IMR-90 (cell line): ENCODE results near the gene GRM8. TPM values are rescaled to one million over a fixed set of nuclear protein-coding genes. Genes with fewer than 3 reads are reported as not detected.

Experiments
- ATAC-seq: fragments of 200-7000 bp; cut with Tn5 transposase; 2 replicates; pipeline ENCODE4 v1.9.1; 2020; ENCODE audit warnings: low read depth, mild to moderate bottlenecking, moderate library complexity
- BruUV-seq: library from RNA; stranded (reverse); fragments of 400-500 nt; replicated peaks from 2 replicates; lab custom pipeline; 2021; lab: Mats Ljungman, UMichigan
- CTCF ChIA-PET: fragments of 300-600 bp; formaldehyde crosslinking; extraction: SDS; loops from one replicate; lab custom pipeline; 2021; ENCODE audit warnings: antibody characterized with exemption; lab: Yijun Ruan, JAX
- POLR2A ChIA-PET: fragments of 300-600 bp; sonication (Branson Sonifier 250); formaldehyde crosslinking; loops from one replicate; lab custom pipeline; 2022; ENCODE audit warnings: antibody characterized with exemption; ENCODE audit not compliant: unreplicated experiment; lab: Charles Lee
- DNase-seq: peaks from one replicate; pipeline ENCODE4 v3.0.0; 2013
- H2AFZ ChIP-seq: replicated peaks from 2 replicates; pipeline ENCODE3; 2013; ENCODE audit warnings: low read length, mild to moderate bottlenecking; ENCODE audit not compliant: poor library complexity
- H2AK5ac ChIP-seq: 2 replicates; pipeline ENCODE4 v1.6.1; 2013; ENCODE audit warnings: low read depth, low read length, inconsistent platforms
- H2AK9ac ChIP-seq: replicated peaks from 2 replicates; pipeline ENCODE3; 2013; ENCODE audit warnings: mild to moderate bottlenecking, low read depth, low read length, moderate library complexity; ENCODE audit not compliant: poor library complexity
- H2BK120ac ChIP-seq: 2 replicates; pipeline ENCODE4 v1.6.1; 2013; ENCODE audit warnings: low read depth, low read length, inconsistent platforms
- H2BK15ac ChIP-seq: 3 replicates; pipeline ENCODE4 v1.6.1; 2013; ENCODE audit warnings: low read depth, low read length, inconsistent platforms
- H2BK20ac ChIP-seq: 2 replicates; pipeline ENCODE4 v1.6.1; 2013; ENCODE audit warnings: low read depth, mild to moderate bottlenecking, inconsistent platforms, low read length, moderate library complexity
- H2BK5ac ChIP-seq: 2 replicates; pipeline ENCODE4 v1.6.1; 2013; ENCODE audit warnings: mild to moderate bottlenecking, low read depth, low read length, inconsistent platforms; ENCODE audit not compliant: poor library complexity, severe bottlenecking
- H3K14ac ChIP-seq: replicated peaks from 2 replicates; pipeline ENCODE4 v1.6.1; 2013; ENCODE audit warnings: low read depth, low read length, inconsistent platforms
- H3K18ac ChIP-seq: 2 replicates; pipeline ENCODE4 v1.6.1; 2013; ENCODE audit warnings: low read depth, low read length, control low read depth
- H3K23ac ChIP-seq: 2 replicates; pipeline ENCODE4 v1.6.1; 2013; ENCODE audit warnings: low read depth, low read length, inconsistent platforms
- H3K27ac ChIP-seq: 2 replicates; pipeline ENCODE4 v1.5.1; 2013; ENCODE audit warnings: mild to moderate bottlenecking, control low read depth, low read length; ENCODE audit not compliant: insufficient read depth
- H3K27me3 ChIP-seq: 2 replicates; pipeline ENCODE4 v1.6.1; 2013; ENCODE audit warnings: low read length; ENCODE audit not compliant: control insufficient read depth, insufficient read depth
- H3K36me3 ChIP-seq: 2 replicates; pipeline ENCODE4 v1.6.1; 2013; ENCODE audit warnings: low read length, mixed read lengths; ENCODE audit not compliant: control insufficient read depth, insufficient read depth
- H3K4ac ChIP-seq: 2 replicates; pipeline ENCODE4 v1.6.1; 2013; ENCODE audit warnings: low read depth, low read length, inconsistent platforms
- H3K4me1 ChIP-seq: 2 replicates; pipeline ENCODE4 v1.6.1; 2013; ENCODE audit warnings: low read length, mixed read lengths; ENCODE audit not compliant: control insufficient read depth, insufficient read depth
- H3K4me2 ChIP-seq: 2 replicates; pipeline ENCODE4 v1.6.1; 2013; ENCODE audit warnings: low read depth, mild to moderate bottlenecking, control low read depth, low read length, moderate library complexity
- H3K4me3 ChIP-seq: 2 replicates; pipeline ENCODE4 v1.5.1; 2013; ENCODE audit warnings: low read depth, mild to moderate bottlenecking, control low read depth, low read length, moderate library complexity; ENCODE audit not compliant: insufficient read depth
- H3K56ac ChIP-seq: 2 replicates; pipeline ENCODE4 v1.6.1; 2013; ENCODE audit warnings: low read length, inconsistent platforms; ENCODE audit not compliant: insufficient read depth; ENCODE audit errors: extremely low read depth
- H3K79me1 ChIP-seq, 2 experiments: 2 replicates each; pipeline ENCODE4 v1.6.1; 2013; ENCODE audit warnings: low read length in 2 of 2, inconsistent platforms in 1 of 2, low read depth in 1 of 2
- H3K9ac ChIP-seq: 2 replicates; pipeline ENCODE4 v1.6.1; 2013; ENCODE audit warnings: low read depth, low read length, control low read depth
- H3K9me1 ChIP-seq: 2 replicates; pipeline ENCODE4 v1.6.1; 2013; ENCODE audit warnings: low read length, inconsistent platforms; ENCODE audit not compliant: insufficient read depth
- H3K9me3 ChIP-seq: 2 replicates; pipeline ENCODE4 v1.6.1; 2013; ENCODE audit warnings: low read length; ENCODE audit not compliant: control insufficient read depth, insufficient read depth
- H4K20me1 ChIP-seq: 2 replicates; pipeline ENCODE4 v1.6.1; 2013; ENCODE audit warnings: low read length, inconsistent platforms; ENCODE audit not compliant: insufficient read depth
- H4K5ac ChIP-seq: 2 replicates; pipeline ENCODE4 v1.6.1; 2013; ENCODE audit warnings: mild to moderate bottlenecking, low read depth, low read length, control low read depth
- H4K8ac ChIP-seq, 2 experiments: 2 replicates each; pipeline ENCODE4 v1.6.1; 2013; ENCODE audit warnings: low read depth in 2 of 2, low read length in 2 of 2, control low read depth in 1 of 2, inconsistent platforms in 1 of 2
- H4K91ac ChIP-seq: 2 replicates; pipeline ENCODE4 v1.6.1; 2013; ENCODE audit warnings: low read depth, low read length, inconsistent platforms; ENCODE audit not compliant: insufficient read depth
- BHLHE40 ChIP-seq: fragments of 150-350 bp; IDR thresholded peaks from 2 replicates; pipeline ENCODE4 v1.6.1; 2016; ENCODE audit warnings: mild to moderate bottlenecking, low read depth, low read length
- CEBPB ChIP-seq: IDR thresholded peaks from 2 replicates; pipeline ENCODE4 v1.6.1; 2012; ENCODE audit warnings: low read depth, low read length, improper control_type of control experiment
- CHD1 ChIP-seq: IDR thresholded peaks from 2 replicates; pipeline ENCODE4 v1.6.1; 2012; ENCODE audit warnings: low read depth, low read length, improper control_type of control experiment
- ELK1 ChIP-seq: fragments of 150-350 bp; IDR thresholded peaks from 2 replicates; pipeline ENCODE4 v1.6.1; 2016; ENCODE audit warnings: low read depth, mild to moderate bottlenecking, low read length, moderate library complexity, borderline replicate concordance
- MAFK ChIP-seq: IDR thresholded peaks from 2 replicates; pipeline ENCODE4 v1.6.1; 2012; ENCODE audit warnings: low read depth, low read length, improper control_type of control experiment
- MAZ ChIP-seq: IDR thresholded peaks from 2 replicates; pipeline ENCODE4 v1.6.1; 2012; ENCODE audit warnings: low read depth, mild to moderate bottlenecking, low read length, improper control_type of control experiment, moderate library complexity, borderline replicate concordance
- MXI1 ChIP-seq: IDR thresholded peaks from 2 replicates; pipeline ENCODE4 v1.6.1; 2012; ENCODE audit warnings: low read depth, mild to moderate bottlenecking, low read length, moderate library complexity, borderline replicate concordance
- NFE2L2 ChIP-seq: fragments of 150-350 bp; IDR thresholded peaks from 2 replicates; pipeline ENCODE4 v1.6.1; 2016; ENCODE audit warnings: low read depth, mild to moderate bottlenecking, low read length
- POLR2A ChIP-seq: IDR thresholded peaks from 2 replicates; pipeline ENCODE4 v1.6.1; 2012; ENCODE audit warnings: mild to moderate bottlenecking, low read depth, low read length
- RAD21 ChIP-seq: IDR thresholded peaks from 2 replicates; pipeline ENCODE4 v1.6.1; 2012; ENCODE audit warnings: low read length, improper control_type of control experiment
- RCOR1 ChIP-seq: IDR thresholded peaks from 2 replicates; pipeline ENCODE4 v1.6.1; 2012; ENCODE audit warnings: mild to moderate bottlenecking, low read length, improper control_type of control experiment; ENCODE audit not compliant: insufficient replicate concordance
- RFX5 ChIP-seq: IDR thresholded peaks from 2 replicates; pipeline ENCODE4 v1.8.0; 2012; ENCODE audit warnings: low read depth, mild to moderate bottlenecking, low read length, moderate library complexity
- SMC3 ChIP-seq: fragments of 150-350 bp; IDR thresholded peaks from 2 replicates; pipeline ENCODE4 v1.6.1; 2016; ENCODE audit warnings: low read depth, mild to moderate bottlenecking, antibody characterized with exemption, low read length, moderate library complexity
- WGBS, 2 experiments: methylation state at CpG; one replicate each; pipeline versions ENCODE4 v1.1.5 to v1.1.7; 2013; ENCODE audit warnings: missing lambda C conversion rate in 2 of 2; ENCODE audit not compliant: insufficient read length in 1 of 2; ENCODE audit errors: extremely low coverage in 2 of 2; 5-methylcytosine and 5-hydroxymethylcytosine counted together
- dilution Hi-C: fragments of 300-500 bp; cut with HindIII; formaldehyde crosslinking; loops from one replicate; pipeline ENCODE4 v1.14.3; 2018; ENCODE audit warnings: low sequenced_read_pairs; ENCODE audit not compliant: unreplicated experiment
- in situ Hi-C: fragments of 300-500 bp; cut with MboI; formaldehyde crosslinking; loops from 3 replicates; pipeline ENCODE4 v1.14.3; 2019; ENCODE audit warnings: low sequenced_read_pairs, inconsistent platforms, mixed read lengths
- intact Hi-C: fragments of 100-400 bp; cut with micrococcal nuclease; formaldehyde crosslinking; loops from 2 replicates; pipeline ENCODE4 v1.10.0; 2022
- polyA plus RNA-seq, 3 experiments: library from polyadenylated mRNA; depleted of rRNA; stranded (reverse); fragments of >200 nt; gene quantifications; 2 replicates each; pipeline ENCODE4 v1.2.3, GENCODE V29; 2012; ENCODE audit warnings: low replicate concordance in 1 of 3
- total RNA-seq: library from RNA; depleted of rRNA; stranded (reverse); fragments of >200 nt; gene quantifications from 2 replicates; pipeline ENCODE4 v1.2.3, GENCODE V29; 2012
- TF ChIP-seq, protein P1 (sequence below): fragments of 150-350 bp; IDR thresholded peaks from 2 replicates; pipeline ENCODE4 v1.6.1; 2017; ENCODE audit warnings: mild to moderate bottlenecking, antibody characterized with exemption, low read length, low read depth

GRM8 gene
- total and polyA plus RNA-seq, 2 of the 4 experiments (the other 2 are of a cell fraction), result not detected

DNA sequence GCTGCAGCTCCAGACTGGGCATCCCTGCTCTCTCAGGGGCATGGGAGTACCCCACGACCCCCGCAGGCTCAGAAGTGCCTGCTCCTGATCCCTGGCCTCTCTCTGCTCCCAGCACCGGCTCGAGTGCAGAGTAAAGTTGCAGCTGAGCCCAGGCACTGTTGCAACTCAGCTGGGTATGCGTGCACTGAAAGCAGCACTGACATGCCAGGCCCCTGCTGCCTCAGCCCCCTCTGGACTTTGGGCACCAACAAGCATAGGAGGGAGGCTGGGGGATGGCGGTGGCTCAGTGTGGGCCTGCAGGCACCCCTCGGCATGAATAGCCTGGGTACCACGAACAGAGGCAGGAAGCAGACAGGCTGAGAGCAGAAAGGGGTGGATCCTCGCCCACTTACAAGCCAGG lies 295.3 kb downstream of the GRM8 start:
- no peaks in the 10 kb centered on the region for H4K20me1 ChIP-seq
- in situ Hi-C loops (no loop called here), intact Hi-C loops (no loop called here), dilution Hi-C loops (no loop called here)
- H2BK15ac ChIP-seq, result no peak overlapping the region
- no peak overlapping the region for H3K4me3 ChIP-seq
- no peak overlapping the region for H3K4me2 ChIP-seq
- no peak overlapping the region for H3K18ac ChIP-seq
- WGBS, 2 experiments, result no CpG with 5 or more reads among the region's 9 CpGs
- H2BK5ac ChIP-seq, result no peak overlapping the region
- no peaks in the 10 kb centered on the region for H3K79me1 ChIP-seq
- H3K36me3 ChIP-seq, result no peaks in the 10 kb centered on the region
- CTCF ChIA-PET, result no interaction called here
- no peak overlapping the region for H2BK20ac ChIP-seq
- H3K27me3 ChIP-seq, result no peaks in the 10 kb centered on the region
- no peak overlapping the region for H3K23ac ChIP-seq
- no peak overlapping the region for H3K27ac ChIP-seq
- peaks cover 13% of the 10 kb centered on the region for H3K9me3 ChIP-seq
- H3K4me1 ChIP-seq, result no peaks in the 10 kb centered on the region
- TF ChIP-seq RCOR1 (no peak), ELK1 (no peak), CHD1 (no peak), NFE2L2 (no peak), BHLHE40 (no peak), MAZ (no peak), CEBPB (no peak), SMC3 (no peak), RAD21 (no peak), MAFK (no peak), POLR2A (no peak), MXI1 (no peak), RFX5 (no peak)
- TF ChIP-seq, protein P1, sequence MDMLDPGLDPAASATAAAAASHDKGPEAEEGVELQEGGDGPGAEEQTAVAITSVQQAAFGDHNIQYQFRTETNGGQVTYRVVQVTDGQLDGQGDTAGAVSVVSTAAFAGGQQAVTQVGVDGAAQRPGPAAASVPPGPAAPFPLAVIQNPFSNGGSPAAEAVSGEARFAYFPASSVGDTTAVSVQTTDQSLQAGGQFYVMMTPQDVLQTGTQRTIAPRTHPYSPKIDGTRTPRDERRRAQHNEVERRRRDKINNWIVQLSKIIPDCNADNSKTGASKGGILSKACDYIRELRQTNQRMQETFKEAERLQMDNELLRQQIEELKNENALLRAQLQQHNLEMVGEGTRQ, result no peak
- no peak overlapping the region for H2AK9ac ChIP-seq
- H2AFZ ChIP-seq, result no peak overlapping the region
- POLR2A ChIA-PET, result no interaction called here
- no peak overlapping the region for H4K91ac ChIP-seq
- no peaks in the 10 kb centered on the region for H3K9me1 ChIP-seq
- no peak overlapping the region for H3K4ac ChIP-seq
- H2AK5ac ChIP-seq, result no peak overlapping the region
- H3K14ac ChIP-seq, result no peak overlapping the region
- no peak for ATAC-seq
- no TSS peak for BruUV-seq
- no peak overlapping the region for H4K5ac ChIP-seq
- H2BK120ac ChIP-seq, result no peak overlapping the region
- no peak overlapping the region for H3K9ac ChIP-seq
- no peak for DNase-seq
- H3K56ac ChIP-seq, result no peak overlapping the region
- no peak overlapping the region for H4K8ac ChIP-seq
